GM19372 (cell line): ENCODE data around the gene ROBO1.
"Not testable (repeated sequence)": the region's sequence is repeated elsewhere in the genome, so short reads cannot be mapped to it uniquely, and the experiment has no call there.

ENCODE experiments used
- ATAC-seq: cut with Tn5 transposase; IDR thresholded peaks from one replicate; pipeline ENCODE4 v1.9.1; 2021; ENCODE audit warnings: mild to moderate bottlenecking, low read depth, moderate library complexity; ENCODE audit not compliant: unreplicated experiment

The ROBO1 gene

GRCh38 chr3:78791753-78792152, 976.0 kb downstream of the ROBO1 start:
- ATAC-seq, result no peak

- ATAC-seq, result no peak
Measured at GRCh38 chr3:78788839-78789238, 979.0 kb downstream of the ROBO1 start.

GRCh38 chr3:78785004-78785403, 982.8 kb downstream of the ROBO1 start:
- ATAC-seq, result no peak

GRCh38 chr3:78781351-78781750, 986.4 kb downstream of the ROBO1 start:
- ATAC-seq, result no peak

- no peak for ATAC-seq
Measured at GRCh38 chr3:78765671-78766485, 1001.9 kb downstream of the ROBO1 start.

- ATAC-seq, result no peak
Measured at GRCh38 chr3:78764634-78765033, 1003.2 kb downstream of the ROBO1 start.

- no peak for ATAC-seq
Measured at GRCh38 chr3:78762121-78762520, 1005.7 kb downstream of the ROBO1 start.

GRCh38 chr3:78761126-78761525, 1006.7 kb downstream of the ROBO1 start:
- no peak for ATAC-seq

- no peak for ATAC-seq
Measured at GRCh38 chr3:78757731-78758130, 1010.1 kb downstream of the ROBO1 start.

- no peak for ATAC-seq
Measured at GRCh38 chr3:78754066-78754743, 1013.6 kb downstream of the ROBO1 start.

- ATAC-seq, result no peak
Measured at GRCh38 chr3:78751266-78751665, 1016.5 kb downstream of the ROBO1 start.

- ATAC-seq, result not testable (repeated sequence)
Measured at GRCh38 chr3:78750291-78750690, 1017.5 kb downstream of the ROBO1 start.

GRCh38 chr3:78749056-78749455, 1018.7 kb downstream of the ROBO1 start:
- no peak for ATAC-seq

GRCh38 chr3:78745847-78746246, 1022.0 kb downstream of the ROBO1 start:
- ATAC-seq, result no peak

GRCh38 chr3:78742491-78742890, 1025.3 kb downstream of the ROBO1 start:
- no peak for ATAC-seq

- no peak for ATAC-seq
Measured at GRCh38 chr3:78742041-78742440, 1025.8 kb downstream of the ROBO1 start.

- ATAC-seq, result no peak
Measured at GRCh38 chr3:78741066-78741645, 1026.6 kb downstream of the ROBO1 start.

- no peak for ATAC-seq
Measured at GRCh38 chr3:78738833-78739232, 1029.0 kb downstream of the ROBO1 start.

GRCh38 chr3:78737988-78738387, 1029.8 kb downstream of the ROBO1 start:
- no peak for ATAC-seq

- no peak for ATAC-seq
Measured at GRCh38 chr3:78736863-78737262, 1030.9 kb downstream of the ROBO1 start.

GRCh38 chr3:78734048-78734637, 1033.7 kb downstream of the ROBO1 start:
- ATAC-seq, result no peak
